ENCODE results near the gene SHBG.
"Not testable (repeated sequence)": the region's sequence is repeated elsewhere in the genome, so short reads cannot be mapped to it uniquely, and the experiment has no call there.

Gene SHBG, protein sequence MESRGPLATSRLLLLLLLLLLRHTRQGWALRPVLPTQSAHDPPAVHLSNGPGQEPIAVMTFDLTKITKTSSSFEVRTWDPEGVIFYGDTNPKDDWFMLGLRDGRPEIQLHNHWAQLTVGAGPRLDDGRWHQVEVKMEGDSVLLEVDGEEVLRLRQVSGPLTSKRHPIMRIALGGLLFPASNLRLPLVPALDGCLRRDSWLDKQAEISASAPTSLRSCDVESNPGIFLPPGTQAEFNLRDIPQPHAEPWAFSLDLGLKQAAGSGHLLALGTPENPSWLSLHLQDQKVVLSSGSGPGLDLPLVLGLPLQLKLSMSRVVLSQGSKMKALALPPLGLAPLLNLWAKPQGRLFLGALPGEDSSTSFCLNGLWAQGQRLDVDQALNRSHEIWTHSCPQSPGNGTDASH

DNA sequence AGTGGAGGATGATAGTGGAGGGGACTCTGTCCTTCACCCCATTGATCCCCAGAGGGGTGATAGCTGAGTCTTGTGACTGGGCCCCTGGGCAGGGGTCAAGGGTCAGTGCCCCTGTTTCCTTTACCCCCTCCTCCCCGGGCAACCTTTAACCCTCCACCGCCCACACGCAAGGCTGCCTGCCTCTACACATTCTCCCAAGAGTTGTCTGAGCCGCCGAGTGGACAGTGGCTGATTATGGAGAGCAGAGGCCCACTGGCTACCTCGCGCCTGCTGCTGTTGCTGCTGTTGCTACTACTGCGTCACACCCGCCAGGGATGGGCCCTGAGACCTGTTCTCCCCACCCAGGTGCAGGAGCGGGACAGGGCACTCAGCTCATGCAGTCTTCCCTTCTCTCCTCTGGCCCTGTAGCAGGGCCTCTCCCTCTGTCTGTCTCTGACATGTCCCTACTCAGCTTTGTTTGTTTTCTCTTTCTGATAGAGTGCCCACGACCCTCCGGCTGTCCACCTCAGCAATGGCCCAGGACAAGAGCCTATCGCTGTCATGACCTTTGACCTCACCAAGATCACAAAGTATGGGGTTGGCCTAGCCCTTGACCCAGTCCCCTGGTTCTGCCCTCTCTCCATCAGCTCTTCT lies at the start of gene SHBG:
TSS of gene SHBG (plus strand) at position 197 of the 633 bp plus-strand sequence. CDS start at position 235, 38 bp downstream.
- DNase-seq (ENCODE audit: low read depth in 2 of 3, low spot score in 1 of 3): no peak

DNA sequence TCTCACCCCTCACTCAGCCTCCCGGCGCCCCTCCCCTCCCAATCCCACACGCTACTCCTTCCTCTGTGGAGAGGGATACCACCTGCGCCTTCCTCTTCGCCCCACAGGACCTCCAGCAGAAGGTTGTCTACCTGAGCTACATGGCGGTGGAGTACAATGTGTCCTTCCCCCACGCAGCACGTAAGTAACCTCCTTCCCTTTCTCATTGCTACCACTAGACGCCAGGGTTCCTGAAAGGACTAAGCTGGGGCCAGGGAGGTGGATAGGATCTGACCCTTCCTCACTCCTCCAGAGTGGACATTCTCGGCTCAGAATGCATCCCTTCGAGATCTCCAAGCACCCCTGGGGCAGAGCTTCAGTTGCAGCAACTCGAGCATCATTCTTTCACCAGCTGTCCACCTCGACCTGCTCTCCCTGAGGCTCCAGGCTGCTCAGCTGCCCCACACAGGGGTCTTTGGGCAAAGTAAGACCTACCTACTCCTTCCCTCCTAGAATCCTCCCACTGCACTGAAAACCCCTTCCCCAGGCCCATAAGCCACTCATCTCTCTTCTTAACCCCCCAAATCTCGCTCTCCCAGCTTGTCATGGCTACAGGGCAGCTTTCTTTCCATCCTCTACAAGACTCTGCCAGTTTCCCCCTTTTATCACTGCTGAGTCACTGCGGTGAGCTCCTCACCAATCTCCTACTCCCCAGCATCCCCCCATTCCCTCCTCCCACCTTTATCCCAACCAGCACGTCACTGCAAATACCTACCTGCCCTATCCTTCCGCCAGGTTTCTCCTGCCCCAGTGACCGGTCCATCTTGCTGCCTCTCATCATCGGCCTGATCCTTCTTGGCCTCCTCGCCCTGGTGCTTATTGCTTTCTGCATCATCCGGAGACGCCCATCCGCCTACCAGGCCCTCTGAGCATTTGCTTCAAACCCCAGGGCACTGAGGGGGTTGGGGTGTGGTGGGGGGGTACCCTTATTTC lies 49.0 kb upstream of the SHBG start:
- no peak for DNase-seq (ENCODE audit: low read depth in 2 of 3, low spot score in 1 of 3)

DNA sequence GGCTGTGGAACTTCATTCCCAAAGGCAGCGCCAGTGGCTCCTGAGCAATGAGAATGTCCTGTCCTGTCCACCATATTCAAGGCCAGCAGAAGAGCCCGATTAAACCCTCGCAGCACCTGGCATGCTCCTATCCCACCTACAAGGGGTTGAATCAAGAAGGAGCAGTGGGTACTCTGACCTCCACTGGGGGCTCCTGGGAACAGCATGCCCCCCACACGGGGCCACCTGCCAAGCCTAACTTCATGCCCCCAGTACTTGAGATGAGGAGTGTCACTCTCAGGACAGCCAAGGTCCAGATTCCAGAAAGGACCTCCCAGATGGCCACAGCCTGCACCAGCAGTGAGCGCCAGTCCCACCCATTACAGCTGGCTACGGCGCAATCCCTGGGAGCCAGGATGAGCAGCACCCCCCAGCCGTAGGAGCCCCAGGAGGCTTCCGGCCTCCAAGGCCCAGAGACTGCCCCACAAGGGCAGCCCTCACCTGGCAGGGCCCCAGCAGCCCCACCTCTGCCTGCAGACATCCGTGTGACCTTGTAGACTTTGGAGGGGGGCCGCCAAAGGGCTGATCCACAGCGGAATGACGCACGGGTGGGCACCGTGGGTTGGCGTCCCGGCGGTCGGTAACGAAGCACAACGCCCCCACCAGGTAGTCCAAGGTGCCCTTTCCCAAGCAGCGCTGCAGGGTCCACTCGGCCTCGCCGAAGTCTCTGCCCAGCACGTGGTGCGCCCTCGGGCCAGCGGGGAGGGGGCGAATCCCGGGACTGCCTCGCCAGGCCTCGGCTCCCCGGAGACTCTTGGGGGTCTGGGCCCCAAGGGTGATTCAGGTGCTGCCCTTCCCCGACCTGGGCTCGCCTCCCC lies 47.3 kb upstream of the SHBG start:
- no peak for DNase-seq (ENCODE audit: low read depth in 2 of 3, low spot score in 1 of 3)

DNA sequence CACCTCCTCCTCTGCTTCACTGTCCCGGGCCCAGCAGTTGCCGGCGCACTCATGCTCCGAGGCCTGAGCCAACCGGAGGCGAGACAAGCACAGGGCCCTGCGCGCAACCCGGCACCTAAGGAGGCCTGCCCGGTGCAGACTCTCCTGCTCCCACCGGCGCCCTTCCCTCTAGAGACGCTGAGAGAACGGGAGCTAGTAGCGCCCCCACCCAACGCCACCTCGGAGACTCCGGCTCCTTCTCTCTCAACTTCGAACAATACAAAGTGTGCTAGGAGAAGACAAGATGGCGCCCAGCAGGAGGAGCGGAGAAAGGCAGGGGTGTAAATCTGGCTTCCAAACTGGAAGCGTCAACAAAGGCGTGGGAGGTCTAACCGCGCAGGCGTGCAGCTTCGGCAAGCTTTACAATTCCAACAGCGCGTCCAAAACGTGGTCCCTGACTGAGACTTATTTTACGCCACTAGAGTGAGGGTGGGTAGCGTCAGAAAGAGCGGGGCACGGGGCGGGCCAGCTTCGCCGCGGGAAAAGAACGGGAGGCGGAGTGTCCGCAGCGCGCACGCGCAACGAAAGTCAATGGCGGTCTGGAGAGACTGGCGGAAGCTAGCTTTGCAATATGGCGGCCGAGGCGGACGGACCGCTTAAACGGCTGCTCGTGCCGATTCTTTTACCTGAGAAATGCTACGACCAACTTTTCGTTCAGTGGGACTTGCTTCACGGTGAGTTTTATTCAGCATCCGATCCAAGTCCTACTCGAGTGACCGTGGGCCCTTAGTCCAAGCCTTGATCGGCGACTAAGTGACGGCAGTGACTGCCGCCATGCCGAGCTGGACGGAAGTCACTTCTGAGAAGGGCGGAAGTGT lies 46.5 kb upstream of the SHBG start, which contains the start of gene MPDU1:
TSS of gene MPDU1 (plus strand) at position 600 of the 857 bp plus-strand sequence. CDS start at position 611, 11 bp downstream.
- peak; percentile 90 to 96 (median 94) for DNase-seq (ENCODE audit: low read depth in 2 of 3, low spot score in 1 of 3)

DNA sequence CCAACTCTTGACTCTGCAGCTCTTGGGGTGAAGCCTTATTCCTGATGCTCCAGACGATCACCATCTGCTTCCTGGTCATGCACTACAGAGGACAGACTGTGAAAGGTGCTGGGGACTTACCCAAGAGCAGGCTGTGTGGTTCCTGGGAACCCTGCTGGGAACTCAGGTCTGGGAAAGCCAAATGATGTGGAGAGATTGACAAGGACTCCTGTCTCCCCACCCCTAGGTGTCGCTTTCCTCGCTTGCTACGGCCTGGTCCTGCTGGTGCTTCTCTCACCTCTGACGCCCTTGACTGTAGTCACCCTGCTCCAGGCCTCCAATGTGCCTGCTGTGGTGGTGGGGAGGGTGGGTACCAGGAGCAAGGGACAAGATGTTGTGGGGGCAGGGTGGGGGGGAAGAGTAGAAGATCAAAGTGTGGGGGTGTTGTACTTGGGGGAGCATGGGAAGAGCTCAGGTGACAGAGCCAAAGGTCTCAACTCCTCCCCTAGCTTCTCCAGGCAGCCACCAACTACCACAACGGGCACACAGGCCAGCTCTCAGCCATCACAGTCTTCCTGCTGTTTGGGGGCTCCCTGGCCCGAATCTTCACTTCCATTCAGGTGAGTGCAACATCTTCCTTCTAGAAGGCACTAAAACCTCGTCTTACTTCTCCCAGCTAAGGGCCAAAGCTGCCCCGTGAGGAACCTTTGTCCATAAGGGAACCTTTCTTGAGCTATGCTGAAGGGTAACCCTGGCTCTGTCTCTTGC lies 43.1 kb upstream of the SHBG start:
- DNase-seq (ENCODE audit: low read depth in 2 of 3, low spot score in 1 of 3): no peak

DNA sequence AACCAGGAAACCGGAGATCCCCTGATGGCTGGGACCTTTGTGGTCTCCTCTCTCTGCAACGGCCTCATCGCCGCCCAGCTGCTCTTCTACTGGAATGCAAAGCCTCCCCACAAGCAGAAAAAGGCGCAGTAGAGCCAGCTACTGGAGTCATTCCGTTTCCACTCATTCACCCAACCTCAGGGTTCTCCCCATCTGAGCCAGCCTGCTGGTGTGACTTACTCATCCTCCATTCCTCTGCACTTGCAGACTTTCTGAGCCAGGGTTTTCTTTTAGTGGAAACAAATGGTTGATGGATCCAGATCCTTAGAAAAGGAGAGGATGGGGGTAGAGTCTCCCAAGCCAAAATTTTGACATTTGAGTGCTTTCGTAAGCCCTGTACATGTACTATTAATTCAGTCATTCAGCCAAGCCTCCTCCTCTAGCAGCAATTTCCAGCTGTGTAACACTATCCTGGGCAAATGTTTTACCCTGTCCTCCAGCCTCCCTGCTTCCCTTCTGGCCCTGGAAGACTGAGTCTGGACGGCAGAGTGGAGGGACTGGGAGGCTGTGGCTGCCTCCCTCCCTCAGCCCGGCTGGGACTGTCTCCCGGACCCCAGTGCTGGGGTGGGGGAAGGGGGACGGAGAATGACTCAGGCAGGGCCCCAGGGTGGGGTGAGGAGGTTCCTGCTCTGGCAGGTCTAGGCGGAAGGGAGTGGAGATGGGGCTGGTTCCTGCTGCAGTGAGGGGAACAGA lies 42.3 kb upstream of the SHBG start:
- no peak for DNase-seq (ENCODE audit: low read depth in 2 of 3, low spot score in 1 of 3)

DNA sequence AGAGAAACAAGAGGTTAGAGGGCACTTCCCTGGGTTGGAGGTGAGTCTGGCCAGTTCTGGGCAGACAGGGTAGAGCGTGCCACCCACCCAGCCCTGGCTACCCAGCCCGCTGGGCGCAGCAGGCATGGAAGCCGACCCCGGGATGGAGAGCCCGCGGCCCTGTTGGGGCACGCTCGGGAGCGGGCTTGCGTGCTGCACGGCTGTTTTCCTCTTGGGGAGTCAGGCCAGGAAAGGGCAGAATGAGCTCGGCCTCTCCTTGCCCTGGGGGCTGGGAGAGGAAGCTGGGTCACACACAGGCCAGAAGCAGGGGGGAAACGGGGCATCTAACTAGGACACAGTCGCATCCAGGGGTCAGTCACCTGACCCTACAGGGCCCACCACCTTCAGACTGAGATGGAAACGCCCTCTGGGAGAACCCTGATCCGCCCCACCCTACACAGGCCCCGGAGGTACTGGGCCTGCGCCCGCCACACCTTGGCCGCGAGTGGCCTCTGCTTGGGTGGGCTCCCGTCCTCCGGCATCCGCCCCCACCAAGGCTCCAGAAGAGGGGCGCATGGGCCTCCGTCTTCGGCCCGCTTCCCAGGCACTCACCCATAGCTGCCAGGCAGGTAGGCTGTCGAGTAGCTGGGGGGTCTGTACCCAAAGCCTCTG lies 41.3 kb upstream of the SHBG start:
- DNase-seq (ENCODE audit: low read depth in 2 of 3, low spot score in 1 of 3): no peak

DNA sequence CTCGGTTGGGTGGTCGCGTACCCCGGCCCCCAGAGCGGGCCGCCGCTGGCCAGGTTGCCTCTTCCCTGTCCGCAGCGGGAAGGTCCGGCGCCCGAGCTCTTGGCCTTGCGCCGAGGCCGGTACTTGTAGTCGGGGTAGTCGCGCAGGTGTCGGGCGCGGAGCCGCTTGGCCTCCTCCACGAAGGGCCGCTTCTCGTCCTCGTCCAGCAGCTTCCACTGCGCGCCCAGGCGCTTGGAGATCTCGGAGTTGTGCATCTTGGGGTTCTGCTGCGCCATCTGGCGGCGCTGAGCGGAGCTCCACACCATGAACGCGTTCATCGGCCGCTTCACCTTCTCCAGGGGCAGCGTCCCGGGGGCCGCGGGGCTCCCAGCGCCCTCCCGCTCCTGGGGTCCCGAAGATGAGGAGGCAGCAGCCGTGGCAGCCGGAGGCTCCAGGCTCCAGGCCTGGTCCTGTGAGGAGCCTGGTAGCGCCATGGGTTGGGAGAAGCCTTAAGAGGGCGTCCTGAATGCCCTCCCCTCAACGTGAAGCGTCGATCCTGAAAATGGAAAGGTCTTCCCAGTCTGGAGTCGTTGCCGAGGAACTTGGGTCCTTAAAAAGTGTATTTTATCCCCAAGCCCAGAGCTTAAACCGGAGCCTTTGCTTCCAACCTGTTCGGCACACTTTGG lies 40.6 kb upstream of the SHBG start:
- peak; percentile 46 to 62 (median 50) for DNase-seq (ENCODE audit: low read depth in 2 of 3, low spot score in 1 of 3)

DNA sequence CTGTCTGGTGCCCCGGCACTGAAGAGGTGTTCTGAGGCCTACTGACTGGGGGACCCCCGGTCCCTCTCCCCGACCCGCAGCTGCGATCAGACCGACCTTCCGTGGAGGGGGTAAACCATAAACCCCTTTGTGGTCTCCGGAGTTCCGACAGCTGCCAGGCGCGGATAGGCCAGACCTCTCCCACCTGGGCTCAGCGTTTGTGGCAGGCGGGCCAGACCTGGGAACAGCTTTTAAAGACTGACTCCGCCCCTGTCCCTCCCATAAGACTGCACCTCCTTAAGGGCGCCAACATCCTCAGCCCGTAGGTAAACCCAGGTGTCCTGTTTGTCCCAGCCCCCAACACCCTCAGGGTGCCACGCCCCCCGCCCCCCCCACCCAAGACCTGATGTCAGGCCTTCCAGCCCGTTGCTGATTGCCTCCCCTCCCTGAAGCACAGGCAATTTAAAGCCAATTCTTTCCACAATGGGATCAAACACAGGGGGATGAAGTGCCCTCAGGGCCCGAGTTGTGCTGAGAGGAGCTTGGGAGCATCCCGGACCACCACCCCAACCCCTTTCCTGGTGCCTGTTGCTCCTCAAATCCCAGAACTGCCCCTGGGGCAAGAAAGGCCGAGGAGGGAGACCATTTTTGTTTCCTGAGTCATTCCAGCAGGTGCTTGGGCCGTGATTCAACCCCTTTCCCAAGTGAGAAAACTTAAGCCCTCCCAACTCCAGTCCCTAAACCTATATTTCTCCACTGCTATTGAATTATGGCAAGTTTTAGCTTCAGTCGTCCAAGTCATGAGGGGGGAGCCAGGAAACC lies 39.8 kb upstream of the SHBG start, which contains the start of gene SOX15:
TSS of gene SOX15 (minus strand) at position 204 of the 801 bp plus-strand sequence. CDS start 418 bp downstream, outside the sequence.
- no peak for DNase-seq (ENCODE audit: low read depth in 2 of 3, low spot score in 1 of 3)

DNA sequence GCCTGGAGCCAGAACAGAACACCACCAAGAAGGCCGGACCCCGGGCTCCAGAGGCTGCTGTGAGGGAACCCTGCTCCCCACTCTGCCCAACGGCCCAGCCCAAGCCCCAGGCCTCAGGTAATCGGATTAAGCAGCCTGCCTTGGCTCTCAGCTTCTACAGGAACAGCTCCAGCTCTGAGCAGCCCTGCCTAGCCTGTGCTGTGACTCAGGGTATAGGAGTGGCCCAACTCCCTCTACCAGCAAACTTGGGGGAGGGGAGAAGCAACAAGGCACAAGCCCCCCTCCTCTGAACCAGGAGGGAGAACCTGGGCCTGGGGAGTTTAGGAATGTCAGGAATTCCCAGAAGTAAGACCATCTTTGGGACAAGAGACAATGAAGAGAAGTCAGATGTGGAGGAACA lies 39.2 kb upstream of the SHBG start:
- DNase-seq (ENCODE audit: low read depth in 2 of 3, low spot score in 1 of 3): no peak

DNA sequence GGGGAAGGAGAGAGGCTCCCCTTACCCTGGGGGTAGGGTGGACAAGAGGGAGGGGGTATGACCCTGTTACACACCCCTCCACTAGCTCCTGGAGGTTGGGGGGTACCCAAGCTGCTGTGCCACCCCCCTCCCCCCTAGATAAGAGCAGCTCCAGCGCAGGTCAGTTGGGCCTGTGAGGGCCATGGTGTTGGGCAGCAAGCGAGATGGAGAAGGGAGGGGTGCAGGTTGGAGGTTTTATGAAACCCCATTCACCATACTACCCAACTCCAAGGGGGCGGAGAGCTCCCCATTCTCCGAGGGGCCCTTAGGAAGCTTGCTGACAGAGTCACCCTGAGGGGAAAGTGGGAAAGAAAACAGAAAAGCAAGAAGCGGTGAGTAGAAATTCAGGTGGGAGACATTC lies 38.3 kb upstream of the SHBG start:
- no peak for DNase-seq (ENCODE audit: low read depth in 2 of 3, low spot score in 1 of 3)

DNA sequence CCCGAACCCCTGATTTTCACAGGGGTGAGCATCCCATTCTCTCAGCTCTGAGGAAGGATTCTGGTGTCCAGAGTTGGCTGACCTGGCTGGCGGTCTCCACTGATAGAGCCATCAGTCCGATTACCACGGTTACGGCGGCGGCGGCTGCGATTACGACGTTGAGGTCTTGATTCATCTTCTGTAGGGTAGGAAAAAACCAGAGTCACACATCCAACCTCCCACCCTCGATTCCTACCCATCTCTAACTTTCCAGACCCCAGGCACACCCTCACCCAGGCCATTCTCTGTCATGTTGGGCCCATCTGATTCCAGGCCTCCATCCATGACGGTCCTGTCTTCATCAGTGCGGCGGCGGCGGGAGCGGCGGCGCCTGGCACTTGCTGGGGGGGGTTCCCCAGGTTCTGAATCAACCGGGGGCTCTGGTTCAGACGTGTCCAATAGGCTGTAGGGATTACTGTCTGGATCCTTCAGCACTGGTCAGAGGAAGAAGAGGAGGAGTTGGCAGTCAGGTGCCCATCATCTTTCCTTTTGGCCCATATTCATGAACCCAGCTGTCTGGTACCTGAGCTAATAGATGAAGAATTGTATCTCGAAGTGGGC lies 37.4 kb upstream of the SHBG start:
- no peak for DNase-seq (ENCODE audit: low read depth in 2 of 3, low spot score in 1 of 3)

DNA sequence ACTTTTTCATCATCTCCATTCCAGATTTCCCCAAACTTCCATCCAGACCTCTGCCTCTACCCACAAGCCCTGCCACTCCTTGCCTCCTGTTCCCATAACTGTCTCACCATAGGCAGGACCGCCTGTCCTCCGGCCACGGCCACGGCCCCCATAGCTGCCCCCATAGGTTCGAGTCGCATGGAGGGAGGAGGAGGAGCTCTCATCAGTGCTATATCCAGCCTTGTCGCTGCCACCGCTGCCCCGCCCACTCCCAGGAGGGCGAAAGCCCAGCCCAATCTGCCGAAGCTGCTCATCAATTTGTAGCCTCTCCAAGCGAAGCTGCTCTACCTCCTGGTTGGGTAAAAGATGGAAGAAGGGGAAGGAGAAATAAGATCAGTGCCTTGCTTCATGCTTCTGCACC lies 36.6 kb upstream of the SHBG start:
- DNase-seq (ENCODE audit: low read depth in 2 of 3, low spot score in 1 of 3): no peak

DNA sequence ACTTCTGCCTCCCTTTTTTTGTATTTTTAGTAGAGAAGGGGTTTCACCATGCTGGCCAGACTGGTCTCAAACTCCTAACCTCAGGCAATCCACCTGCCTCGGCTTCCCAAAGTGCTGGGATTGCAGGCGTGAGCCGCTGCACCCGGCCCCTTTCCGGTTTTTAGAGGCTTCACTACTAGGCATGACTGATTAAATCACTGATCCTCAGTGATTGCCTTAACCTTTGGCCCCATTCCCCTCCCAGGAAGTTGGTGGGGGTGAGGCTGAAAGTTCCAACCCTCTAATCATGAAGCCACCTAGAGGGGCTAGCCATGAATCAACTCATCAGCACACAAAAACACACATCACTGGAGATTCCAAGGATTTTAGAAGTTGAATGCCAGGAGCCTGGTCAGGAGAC lies 32.4 kb upstream of the SHBG start:
- DNase-seq (ENCODE audit: low read depth in 2 of 3, low spot score in 1 of 3): not testable (repeated sequence)

DNA sequence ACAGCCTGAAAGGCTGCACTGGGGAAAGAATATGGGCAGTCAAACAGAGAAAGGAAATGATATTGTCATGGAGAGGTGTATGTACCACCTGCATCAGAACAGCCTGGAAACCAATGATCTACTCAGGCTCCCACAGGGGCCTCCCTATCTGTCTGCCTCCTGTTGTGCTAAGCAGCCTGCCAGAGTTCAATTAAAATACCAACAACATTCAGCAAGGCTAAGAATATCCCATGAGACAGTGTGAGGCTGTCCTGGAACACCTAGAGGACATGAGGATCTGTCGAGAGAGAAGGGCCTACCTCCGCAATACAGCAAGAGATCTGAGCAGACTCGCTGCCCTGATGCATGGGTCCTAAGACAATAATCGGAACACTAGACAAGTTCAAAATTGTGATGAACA lies 23.7 kb upstream of the SHBG start:
- DNase-seq (ENCODE audit: low read depth in 2 of 3, low spot score in 1 of 3): no peak

DNA sequence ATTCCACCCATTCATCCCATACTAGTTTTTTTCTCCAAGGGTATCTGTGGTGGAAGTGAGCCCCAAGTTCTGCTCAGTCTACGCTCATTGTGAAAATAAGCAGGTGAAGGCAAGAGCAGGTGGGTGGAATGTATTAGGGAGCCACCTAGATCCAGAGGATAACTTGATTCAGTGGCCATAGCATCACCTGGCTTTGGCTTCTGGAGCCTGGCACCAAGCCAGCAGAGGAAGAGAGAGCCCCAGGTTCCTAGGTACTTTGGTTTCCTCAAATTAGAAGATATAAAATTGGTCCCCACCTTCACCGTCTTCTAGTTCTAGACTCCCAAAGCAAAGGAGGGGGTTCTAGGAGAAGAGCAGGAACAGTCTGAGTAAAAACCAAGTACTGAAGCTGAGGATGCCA lies 19.3 kb upstream of the SHBG start:
- no peak for DNase-seq (ENCODE audit: low read depth in 2 of 3, low spot score in 1 of 3)

Data from stimulated activated CD4-positive, alpha-beta T cell treated with anti-CD3 and anti-CD28 coated beads, Interleukin-12 subunit alpha, Interleukin-12 subunit beta, amount 100 ng/mL, for 48 hours (primary cell).